ENCODE measurements around the gene HNF1B.
"Not testable (repeated sequence)": the region's sequence is repeated elsewhere in the genome, so short reads cannot be mapped to it uniquely, and the experiment has no call there.

HNF1B gene

GRCh38 chr17:37699285-37699973 is 45.4 kb downstream of the HNF1B start:
- no peak for DNase-seq

GRCh38 chr17:37698911-37699255 is 46.0 kb downstream of the HNF1B start:
- no peak for DNase-seq

DNA sequence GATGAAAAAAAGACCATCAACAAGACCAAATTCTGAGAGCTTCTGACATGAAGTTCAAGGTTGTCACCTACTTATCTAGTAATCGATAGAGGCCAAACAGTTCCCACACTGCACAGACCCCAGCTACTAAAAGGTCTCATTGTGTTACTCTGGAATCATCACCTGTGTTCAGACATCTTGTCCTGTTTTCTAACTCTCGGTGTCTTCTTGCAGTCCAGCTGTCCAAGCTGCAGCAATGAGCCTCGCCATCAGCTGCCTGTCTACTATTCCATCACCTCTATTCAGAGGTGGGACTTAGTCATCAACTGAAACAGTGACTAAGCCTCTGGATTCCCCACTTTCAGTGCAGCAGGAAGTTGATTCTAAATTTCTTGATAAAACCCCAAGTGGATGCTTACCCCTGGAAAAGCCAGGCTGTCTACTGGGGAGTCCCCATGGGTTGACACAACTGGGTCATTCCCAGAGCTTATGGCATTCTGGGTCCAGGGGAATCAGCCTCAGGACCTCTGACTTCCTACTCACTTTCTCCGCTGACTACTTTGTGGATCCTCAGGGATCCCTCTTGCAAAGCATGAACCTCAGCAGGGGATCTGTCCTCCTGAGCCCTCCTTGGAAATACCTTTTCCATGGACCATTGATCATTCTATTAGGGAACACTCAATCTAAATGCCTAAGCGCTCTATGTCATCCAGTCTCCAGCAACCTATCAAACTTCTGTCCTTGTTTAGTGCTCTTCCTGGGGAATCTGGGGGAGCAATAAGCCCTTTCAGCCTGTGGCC is 46.5 kb downstream of the HNF1B start:
- DNase-seq, result no peak

DNA sequence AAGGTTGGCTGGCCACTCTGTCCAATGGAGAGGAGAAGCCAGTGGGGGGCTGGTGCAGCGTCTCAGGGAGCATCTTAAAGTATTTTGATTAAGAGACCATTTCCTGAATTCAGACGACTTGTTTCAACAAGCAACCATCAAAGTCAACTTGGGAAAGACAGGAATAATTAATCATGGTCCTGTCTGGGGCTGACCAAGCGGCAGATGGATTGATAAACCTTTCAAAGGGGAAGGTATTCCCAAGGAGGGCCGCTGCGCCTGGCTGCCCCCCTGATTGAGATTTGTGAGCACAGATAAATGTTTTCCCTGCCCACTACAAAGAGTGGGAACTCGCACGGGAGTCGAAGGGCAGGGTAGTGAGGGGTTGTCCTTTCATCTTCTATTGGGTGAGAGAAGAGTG is 47.5 kb downstream of the HNF1B start:
- no peak for DNase-seq

GRCh38 chr17:37696366-37696765 is 48.5 kb downstream of the HNF1B start:
- DNase-seq, result no peak

DNA sequence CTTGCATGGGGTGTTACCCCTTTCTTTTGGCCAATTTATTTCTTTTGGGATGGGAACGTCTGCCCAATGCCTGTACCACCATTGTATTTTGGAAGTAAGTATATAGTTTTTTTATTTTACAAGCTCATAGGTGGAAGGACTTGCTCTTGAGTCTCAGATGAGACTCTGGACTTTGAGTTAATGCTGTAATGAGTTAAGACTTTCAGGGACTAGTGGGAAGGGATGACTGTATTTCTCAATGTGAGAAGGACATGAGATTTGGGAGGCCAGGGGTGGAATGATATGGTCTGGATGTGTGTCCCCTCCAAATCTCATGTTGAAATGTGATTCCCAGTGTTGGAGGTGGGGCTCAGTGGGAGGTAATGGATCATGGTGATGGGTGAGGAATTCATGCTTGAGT is 49.1 kb downstream of the HNF1B start:
- no peak for DNase-seq

- DNase-seq, result no peak
These were observed 50.1 kb downstream of the HNF1B start for GRCh38 chr17:37694734-37695133.

DNA sequence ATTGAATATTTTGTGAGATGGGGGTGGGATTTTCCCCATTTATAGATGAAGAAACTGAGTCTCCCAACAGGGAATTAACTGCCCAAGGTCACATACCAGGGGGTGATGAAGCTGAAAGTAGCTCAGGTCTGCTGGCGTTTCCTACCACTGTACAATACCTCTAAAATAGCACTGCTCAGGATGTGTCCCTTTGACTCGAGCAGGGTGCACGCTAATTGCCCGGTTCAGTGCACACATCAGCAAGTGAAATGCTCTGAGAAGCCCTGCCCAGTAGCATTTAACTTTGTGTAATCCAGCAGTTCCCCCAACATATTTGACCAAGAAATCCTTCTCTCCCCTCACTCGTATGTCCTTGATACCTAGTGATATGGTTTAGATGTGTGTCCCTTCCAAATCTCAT is 51.5 kb downstream of the HNF1B start:
- DNase-seq, result no peak

GRCh38 chr17:37691807-37692206 is 53.1 kb downstream of the HNF1B start:
- DNase-seq, result no peak

- no peak for DNase-seq
These were observed 55.5 kb downstream of the HNF1B start for GRCh38 chr17:37689317-37689716.

DNA sequence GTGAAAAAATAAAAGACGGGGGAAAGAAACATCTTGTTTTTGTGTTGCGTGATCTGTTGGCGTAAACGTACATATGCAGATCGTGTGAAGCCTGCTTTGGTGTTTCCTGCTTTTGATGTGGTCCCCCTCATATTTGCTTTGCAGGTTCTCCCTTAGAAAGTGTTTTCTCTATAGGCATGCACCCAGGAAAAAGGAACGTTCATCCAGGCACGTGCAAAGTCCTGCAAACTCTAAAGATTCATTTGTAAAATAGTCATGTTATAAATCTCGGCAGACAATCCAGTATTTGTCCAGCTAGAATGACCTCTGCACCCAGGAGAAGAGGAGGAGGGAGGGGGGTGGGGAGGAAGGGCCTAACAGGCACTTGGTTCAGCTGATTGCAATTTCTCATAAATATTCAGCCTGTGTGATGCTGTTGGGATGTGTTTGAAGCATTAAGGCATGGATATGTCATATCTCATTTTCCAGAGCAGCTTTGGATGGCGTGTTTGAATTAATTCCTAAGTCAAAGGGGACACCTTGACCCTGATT is 61.3 kb downstream of the HNF1B start:
- DNase-seq, result no peak

DNA sequence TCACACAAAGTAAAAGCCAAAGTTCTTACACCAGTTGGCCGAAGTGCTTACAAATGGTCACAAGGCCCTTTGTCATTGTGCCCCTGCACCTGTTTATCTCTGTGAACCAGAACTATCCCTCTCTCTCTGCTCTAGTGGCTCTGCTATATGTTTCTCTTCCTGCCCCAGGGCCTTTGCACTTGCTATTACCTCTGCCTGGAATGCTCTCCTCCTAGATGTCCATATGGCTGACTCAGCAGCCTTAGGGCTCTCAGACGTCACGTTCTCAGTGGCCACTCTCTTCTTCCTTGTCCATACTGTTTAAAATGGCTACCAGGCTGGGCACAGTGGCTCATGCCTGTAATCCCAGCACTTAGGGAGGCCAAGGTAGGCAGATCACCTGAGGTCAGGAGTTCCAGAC is 62.9 kb downstream of the HNF1B start:
- DNase-seq, result no peak

DNA sequence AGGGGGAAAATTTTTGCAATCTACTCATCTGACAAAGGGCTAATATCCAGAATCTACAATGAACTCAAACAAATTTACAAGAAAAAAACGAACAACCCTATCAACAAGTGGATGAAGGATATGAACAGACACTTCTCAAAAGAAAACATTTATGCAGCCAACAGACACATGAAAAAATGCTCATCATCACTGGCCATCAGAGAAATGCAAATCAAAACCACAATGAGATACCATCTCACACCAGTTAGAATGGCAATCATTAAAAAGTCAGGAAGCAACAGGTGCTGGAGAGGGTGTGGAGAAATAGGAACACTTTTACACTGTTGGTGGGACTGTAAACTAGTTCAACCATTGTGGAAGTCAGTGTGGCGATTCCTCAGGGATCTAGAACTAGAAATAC is 64.9 kb downstream of the HNF1B start:
- DNase-seq, result not testable (repeated sequence)

- DNase-seq, result no peak
These were observed 66.8 kb downstream of the HNF1B start for GRCh38 chr17:37678036-37678435.

DNA sequence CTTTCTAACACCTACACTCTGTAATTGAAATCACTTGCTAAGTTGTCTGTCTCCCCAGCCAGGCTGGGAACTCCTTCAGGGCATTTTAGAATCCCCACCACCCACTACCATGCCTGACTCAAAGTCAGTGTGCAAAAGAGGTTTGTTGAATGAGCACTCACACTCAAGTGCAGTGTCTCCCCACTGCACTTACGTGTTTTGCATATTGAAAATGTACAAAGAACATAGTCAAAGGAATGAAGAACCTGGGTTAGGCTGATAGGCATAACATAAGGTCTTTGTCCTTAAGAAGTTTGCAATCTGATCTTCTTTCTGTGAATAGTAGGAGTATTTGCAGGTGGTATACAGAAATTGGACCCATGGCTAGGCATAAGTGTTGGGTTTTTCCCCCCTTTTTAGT is 67.8 kb downstream of the HNF1B start:
- DNase-seq, result no peak

DNA sequence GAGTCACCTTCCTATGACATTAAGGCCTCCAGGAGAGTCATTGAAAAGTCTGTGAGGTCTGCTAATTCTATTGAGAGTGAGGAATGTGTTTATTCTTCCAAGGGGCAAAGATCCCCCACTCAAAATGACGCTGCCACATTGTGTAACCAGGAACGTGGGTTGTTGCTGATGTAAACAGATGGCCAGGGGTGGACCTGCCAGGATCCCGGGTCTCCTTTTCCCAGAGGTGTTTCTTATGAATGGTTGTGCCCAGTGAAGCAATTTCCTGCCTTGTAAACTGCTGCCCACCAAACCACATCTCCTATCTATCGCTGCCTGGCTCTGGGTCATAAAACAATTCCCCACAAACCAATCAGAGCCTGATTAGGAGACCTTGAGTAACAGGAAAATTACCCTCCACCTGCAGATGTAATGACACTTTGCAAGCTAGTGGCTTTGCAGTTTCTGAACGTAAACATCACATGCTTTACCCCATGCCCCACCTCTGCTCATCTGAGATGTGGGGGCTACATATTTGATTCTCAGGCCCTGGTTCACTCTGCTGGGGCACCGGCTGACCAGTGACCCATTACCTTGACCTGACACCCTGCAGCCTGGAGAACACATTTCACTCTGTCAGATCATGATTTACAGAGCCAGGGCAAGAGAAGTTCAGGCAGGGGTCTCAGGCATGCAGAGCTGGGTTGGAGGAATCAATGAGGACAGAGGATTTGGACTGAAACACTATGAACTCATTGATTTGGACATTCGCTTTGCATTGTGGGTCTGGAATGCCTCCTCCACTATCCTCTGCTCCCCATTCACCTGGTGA is 68.5 kb downstream of the HNF1B start:
- no peak for DNase-seq

DNA sequence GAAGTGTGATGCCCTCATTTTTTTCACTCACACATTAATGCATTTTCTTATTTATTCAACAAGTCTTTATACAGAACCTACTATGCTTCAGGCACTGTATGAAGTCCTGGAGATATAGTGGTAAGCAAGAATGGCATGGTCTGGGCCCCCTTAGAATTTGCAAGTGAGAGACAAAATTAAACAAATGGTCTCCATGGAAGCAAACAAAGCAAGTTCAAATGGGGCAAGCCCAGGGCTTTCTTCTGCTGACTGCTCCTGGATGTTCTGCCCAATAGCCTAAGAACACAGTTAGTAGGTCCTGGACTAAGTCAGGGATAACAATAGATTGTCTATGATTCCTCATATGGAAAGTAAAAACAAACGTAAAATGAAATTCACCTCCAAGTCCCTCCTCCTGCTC is 70.3 kb downstream of the HNF1B start:
- DNase-seq, result no peak

- DNase-seq, result no peak
These were observed 71.5 kb downstream of the HNF1B start for GRCh38 chr17:37673386-37673785.

DNA sequence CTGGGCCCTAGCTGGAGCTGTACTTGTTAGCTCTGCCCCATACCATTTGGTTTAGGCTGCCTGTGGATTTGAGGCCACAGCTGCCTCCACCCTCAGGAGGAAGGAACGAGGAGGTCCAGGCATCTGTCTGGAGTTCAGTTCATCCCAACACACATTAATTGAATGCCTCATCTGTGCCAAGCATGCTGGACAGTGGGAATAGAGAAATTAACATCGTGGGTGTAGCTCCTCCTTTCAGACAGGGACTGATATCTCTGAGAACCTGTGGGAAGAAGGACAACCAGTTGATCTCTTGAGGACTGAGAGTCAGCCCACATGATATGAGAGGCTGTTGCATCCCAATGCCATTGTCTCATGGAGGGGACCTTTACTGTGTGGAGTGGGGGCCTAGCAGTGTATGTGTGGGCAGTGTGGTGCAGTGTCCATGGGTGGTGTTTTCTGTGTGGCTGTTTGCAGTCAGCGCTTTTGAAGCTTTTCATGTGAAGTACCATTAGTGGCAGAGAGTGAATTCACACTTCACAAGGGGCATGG is 72.2 kb downstream of the HNF1B start:
- no peak for DNase-seq

GRCh38 chr17:37671824-37672547 is 72.9 kb downstream of the HNF1B start:
- no peak for DNase-seq

GRCh38 chr17:37671028-37671823 is 73.6 kb downstream of the HNF1B start:
- DNase-seq, result no peak

DNA sequence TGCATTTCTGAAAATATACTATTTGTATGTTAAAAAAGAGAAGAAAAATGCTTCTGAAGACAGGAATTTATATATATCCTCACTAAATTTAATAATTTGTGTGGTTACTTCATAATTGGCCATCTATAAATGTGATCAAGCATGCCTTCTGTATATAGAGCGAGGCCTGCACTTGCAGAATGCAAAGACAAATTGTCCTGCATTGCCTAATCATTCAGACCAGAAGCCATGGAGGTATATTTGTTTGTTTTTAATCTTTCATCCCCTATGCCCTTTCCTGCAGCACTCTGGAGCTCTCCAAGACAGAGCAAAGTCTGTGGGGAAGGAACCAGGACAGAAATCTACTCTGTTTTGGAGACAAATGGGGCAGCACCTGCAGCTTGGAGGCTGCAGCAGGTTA is 77.8 kb downstream of the HNF1B start:
- no peak for DNase-seq
